ENCODE data around the gene ANKRD36. TPM values are rescaled to one million over a fixed set of nuclear protein-coding genes. Genes with fewer than 3 reads are reported as not detected.
"Not testable (repeated sequence)": the region's sequence is repeated elsewhere in the genome, so short reads cannot be mapped to it uniquely, and the experiment has no call there.

Gene ANKRD36
- total and polyA plus RNA-seq, 9 of the 15 experiments (the other 6 are each of a cell fraction or from before 2014, with no cell fraction given): 8.0 to 29.1 (median 15.4) TPM

DNA sequence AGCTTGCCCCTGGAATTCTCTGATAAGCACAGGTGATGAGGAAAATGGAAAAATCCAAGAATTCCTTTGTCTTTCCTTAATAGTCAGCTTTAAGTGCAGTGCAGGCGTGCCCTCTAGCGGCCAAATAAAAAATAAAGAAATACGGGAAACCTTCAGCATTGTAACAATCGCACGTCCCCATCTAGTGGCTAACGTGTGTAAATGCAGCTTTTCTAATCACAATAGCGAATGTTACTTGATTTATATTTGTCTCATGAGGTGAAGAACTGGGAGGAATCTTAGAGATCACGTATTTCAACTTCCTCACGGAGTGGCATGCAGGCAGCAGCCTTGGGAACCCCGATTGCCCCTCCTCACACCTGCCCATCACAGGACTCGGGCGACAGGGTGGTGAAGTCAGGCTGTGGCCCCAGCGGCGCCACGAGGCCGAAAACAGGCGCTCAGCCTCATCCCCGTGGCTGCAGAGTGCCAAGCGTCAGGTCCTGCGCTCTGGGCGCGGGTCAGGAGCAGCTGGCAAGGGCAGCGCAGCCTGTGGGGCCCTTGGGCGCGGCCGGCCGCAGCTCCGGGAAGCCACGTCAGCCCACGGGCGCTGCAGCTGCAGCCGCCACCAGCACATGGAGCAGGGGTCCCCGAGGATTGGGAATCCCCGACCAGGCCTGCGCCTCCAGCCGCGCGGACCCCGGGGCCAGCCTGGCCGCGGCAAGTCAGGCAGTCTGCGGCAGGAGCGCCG lies 468 bp upstream of the ANKRD36 start (continued):
- peak; percentile 36; the same call in 1 of the 2 replicates for TF ChIP-seq ARID2 (IDR thresholded peaks at IDR 0.05)
- TF ChIP-seq PKNOX1 (IDR thresholded peaks at IDR 0.05): peak; percentile 37; the same call in 1 of the 2 replicates
- not testable (repeated sequence) for TF ChIP-seq PBX2 (CRISPR knock-in tag; IDR thresholded peaks at IDR 0.05; ENCODE audit: low read depth)
- TF ChIP-seq PBX2 (tag; conservative IDR thresholded peaks at IDR 0.05; ENCODE audit: low read depth): peak; percentile 55; the same call in 1 of the 2 replicates
- TF ChIP-seq KLF16 (IDR thresholded peaks at IDR 0.05): 0 out of 2 replicates have a peak, but pooled peaks have one; percentile 30
- TF ChIP-seq, protein P1, sequence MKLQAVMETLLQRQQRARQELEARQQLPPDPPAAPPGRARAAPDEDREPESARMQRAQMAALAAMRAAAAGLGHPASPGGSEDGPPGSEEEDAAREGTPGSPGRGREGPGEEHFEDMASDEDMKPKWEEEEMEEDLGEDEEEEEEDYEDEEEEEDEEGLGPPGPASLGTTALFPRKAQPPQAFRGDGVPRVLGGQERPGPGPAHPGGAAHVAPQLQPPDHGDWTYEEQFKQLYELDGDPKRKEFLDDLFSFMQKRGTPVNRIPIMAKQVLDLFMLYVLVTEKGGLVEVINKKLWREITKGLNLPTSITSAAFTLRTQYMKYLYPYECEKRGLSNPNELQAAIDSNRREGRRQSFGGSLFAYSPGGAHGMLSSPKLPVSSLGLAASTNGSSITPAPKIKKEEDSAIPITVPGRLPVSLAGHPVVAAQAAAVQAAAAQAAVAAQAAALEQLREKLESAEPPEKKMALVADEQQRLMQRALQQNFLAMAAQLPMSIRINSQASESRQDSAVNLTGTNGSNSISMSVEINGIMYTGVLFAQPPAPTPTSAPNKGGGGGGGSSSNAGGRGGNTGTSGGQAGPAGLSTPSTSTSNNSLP (IDR thresholded peaks at IDR 0.05; ENCODE audit: borderline replicate concordance, low read depth, low read length): peak; percentile 78
- peak in 1 of 2 experiments; percentile 7; a peak in 1 of 4 replicates for TF ChIP-seq TEAD1 (CRISPR knock-in tag; IDR thresholded peaks at IDR 0.05)
- peak; percentile 29; the same call in 1 of the 2 replicates for TF ChIP-seq RB1 (IDR thresholded peaks at IDR 0.05; ENCODE audit: low read depth)
- 0 out of 2 replicates have a peak, but pooled peaks have one; percentile 2 for TF ChIP-seq ZNF232 (CRISPR knock-in tag; IDR thresholded peaks at IDR 0.05)

Data from K562 (cell line).